ENCODE measurements around the gene EHBP1L1.
"Not testable (repeated sequence)": the region's sequence is repeated elsewhere in the genome, so short reads cannot be mapped to it uniquely, and the experiment has no call there.

Gene EHBP1L1

GRCh38 chr11:65618763-65619162, 42.9 kb downstream of the EHBP1L1 start:
- DNase-seq: no peak

- no peak for DNase-seq
These were observed 43.6 kb downstream of the EHBP1L1 start for GRCh38 chr11:65619281-65619928.

GRCh38 chr11:65620666-65621065, 44.8 kb downstream of the EHBP1L1 start:
- DNase-seq: no peak

- DNase-seq: no peak
These were observed 45.6 kb downstream of the EHBP1L1 start for GRCh38 chr11:65621460-65621859.

GRCh38 chr11:65622011-65622410, 46.2 kb downstream of the EHBP1L1 start:
- no peak for DNase-seq

GRCh38 chr11:65623177-65623576, 47.3 kb downstream of the EHBP1L1 start:
- no peak for DNase-seq

GRCh38 chr11:65623852-65624616, 48.2 kb downstream of the EHBP1L1 start:
- no peak for DNase-seq

GRCh38 chr11:65624931-65625627, 49.2 kb downstream of the EHBP1L1 start:
- DNase-seq: no peak

- no peak for DNase-seq
These were observed 49.9 kb downstream of the EHBP1L1 start for GRCh38 chr11:65625628-65626342.

- no peak for DNase-seq
These were observed 51.3 kb downstream of the EHBP1L1 start for GRCh38 chr11:65627202-65627601.

- no peak for DNase-seq
These were observed 53.7 kb downstream of the EHBP1L1 start for GRCh38 chr11:65629579-65629978.

GRCh38 chr11:65630215-65630614, 54.4 kb downstream of the EHBP1L1 start:
- DNase-seq: no peak

GRCh38 chr11:65633390-65634108, 57.7 kb downstream of the EHBP1L1 start:
- DNase-seq: no peak

GRCh38 chr11:65634109-65634436, 58.2 kb downstream of the EHBP1L1 start:
- DNase-seq: no peak

GRCh38 chr11:65634440-65634839, 58.6 kb downstream of the EHBP1L1 start:
- no peak for DNase-seq

- no peak for DNase-seq
These were observed 59.3 kb downstream of the EHBP1L1 start for GRCh38 chr11:65634905-65635731.

GRCh38 chr11:65636108-65637031, 60.5 kb downstream of the EHBP1L1 start:
- no peak for DNase-seq

- DNase-seq: no peak
These were observed 61.2 kb downstream of the EHBP1L1 start for GRCh38 chr11:65637032-65637557.

GRCh38 chr11:65637794-65638419, 62.1 kb downstream of the EHBP1L1 start, which contains the start of gene SIPA1:
Gene SIPA1 (plus strand): TSS chr11:65638101. CDS start chr11:65640922, 2,821 bp downstream.
- DNase-seq: peak; percentile 86

- not testable (repeated sequence) for DNase-seq
These were observed 63.4 kb downstream of the EHBP1L1 start for GRCh38 chr11:65639228-65639597.

Measured in right hindlimb (tissue), 1 donor.